EL (cell line): ENCODE measurements around the gene ZNF853.
A peak's percentile ranks its signal among the peaks of the same experiment; 100 is the strongest.

ENCODE experiments used
- DNase-seq: peaks from one replicate; pipeline ENCODE4 v3.0.0-alpha.2; 2016

ZNF853 gene

DNA sequence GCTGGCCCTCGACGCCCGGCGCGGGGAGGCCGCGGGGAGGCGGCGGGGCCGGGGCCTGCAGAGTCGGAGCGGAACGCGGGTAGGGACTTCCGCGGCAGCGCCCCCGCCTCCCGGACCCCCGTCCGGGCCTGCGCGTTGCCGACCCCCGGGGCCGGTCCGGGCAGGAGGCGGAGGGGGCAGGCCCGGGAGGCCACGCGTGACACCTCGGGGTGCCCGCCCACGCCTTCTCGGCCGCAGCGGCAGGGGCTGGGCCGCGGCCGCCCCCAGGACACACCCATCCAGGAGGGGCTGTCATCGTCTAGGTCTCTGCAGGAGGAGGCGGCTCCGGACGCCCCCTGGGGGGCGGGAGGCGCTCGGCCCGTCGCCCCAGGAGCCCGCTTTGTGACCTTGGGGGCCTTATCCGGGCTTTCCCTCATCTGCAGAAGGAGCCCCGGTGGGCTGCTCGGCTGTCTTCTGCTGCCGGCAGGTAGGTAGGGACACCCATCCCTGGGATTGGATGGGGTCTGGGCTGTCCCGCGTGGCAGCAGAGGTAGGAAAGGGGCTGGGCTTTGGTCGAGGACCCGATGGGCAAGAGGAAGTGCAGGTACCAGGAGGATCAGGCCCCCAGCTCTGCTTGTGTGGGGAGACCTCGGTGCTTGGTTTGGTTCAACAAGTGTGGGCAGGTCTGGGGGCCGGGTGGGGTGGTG, 22.3 kb downstream of the ZNF853 start:
- DNase-seq: peak; percentile 38

DNA sequence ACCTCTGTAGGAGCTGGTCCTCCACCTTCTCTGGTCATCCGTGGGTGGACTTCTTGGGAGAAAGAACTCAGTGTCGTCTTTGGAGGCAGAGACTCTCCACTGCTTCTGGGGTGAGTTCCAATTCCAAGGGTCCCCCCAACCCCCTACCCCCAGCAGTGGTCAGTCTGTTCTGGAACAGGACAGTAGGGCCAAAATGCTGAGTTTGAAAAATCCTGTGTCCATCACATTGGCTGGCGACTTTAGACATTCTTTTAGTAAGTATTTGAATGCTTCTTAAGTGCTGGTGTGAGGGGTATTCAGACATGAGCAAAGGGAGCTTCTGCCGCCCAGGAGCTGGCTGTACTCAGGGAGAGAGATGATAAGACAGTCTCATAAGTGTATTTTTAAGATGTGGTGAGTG, 23.6 kb downstream of the ZNF853 start:
- no peak for DNase-seq

DNA sequence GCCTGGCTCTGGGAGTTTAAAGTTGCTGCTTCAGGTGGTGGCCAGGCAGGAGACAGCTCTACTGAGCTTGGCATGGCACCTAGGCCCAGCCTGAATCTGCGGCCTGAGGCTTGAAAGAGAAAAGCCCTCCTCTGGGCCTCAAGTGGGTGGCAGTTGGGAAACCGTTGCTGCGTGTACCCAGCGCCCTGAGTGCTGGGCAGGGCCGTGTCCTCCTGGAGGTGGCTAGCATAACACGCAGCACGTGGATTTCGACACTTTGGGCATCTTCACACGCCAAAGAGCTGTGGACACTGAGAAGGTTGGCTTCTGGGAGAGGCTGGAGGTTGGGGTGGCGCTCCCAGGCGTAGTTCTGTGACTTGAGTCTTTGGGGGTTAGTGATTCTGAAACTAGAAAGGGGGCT, 24.2 kb downstream of the ZNF853 start:
- DNase-seq: no peak

DNA sequence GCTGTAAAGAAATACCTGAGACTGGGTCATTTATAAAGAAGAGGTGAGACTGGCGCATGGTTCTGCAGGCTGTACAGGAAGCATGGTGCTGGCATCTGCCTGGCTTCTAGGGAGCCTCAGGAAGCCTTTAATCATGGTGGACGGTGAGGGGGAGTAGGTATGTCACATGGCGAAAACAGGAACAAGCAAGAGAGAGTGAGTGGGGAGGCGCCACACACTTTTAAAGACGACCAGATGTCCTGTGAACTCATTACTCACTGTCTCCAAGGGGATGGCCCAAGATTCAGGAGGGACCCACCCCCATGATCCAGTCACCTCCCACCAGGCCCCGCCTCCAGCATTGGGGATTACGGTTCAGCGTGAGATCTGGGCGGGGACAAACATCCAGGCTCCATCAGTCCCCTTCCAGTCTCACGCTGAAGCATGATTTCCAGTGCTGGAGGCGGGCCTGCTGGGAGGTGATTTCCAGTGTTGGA, 24.9 kb downstream of the ZNF853 start:
- peak; percentile 36 for DNase-seq

DNA sequence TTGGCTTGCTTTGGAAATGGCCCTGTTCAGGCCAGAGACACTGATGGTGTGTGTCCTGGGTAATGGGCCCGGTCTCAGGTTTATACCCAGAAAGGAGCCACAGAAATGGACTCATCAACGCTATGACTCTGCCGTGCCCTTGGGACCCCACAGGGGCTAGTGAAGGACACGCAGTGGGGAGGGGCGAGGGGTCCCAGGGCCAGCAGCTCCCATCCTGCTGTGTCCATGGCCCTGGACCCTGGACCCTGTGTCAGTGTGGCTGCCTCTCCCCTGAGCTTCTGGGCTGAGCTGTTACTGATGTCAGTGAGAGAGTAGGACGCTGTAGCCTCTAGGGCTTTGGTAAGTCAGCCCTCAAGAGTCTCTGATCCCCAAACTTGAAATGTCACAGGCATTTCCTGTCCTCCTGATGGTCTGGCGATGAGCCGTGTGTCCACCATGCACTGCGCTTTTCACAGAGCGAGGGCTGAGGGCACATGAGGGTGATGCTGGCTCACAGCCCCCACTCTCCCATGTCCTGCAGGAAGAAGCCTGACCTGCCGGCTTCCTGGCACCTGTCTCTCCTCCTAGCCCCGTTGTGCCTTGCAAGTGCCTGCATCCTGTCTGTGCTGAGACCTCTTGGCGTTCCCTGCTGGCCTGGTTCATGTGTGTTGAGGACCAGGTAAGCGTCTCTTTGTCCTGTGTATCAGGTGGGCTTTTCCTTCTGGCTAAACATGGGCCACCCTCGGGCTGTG, 26.1 kb downstream of the ZNF853 start:
- DNase-seq: no peak

DNA sequence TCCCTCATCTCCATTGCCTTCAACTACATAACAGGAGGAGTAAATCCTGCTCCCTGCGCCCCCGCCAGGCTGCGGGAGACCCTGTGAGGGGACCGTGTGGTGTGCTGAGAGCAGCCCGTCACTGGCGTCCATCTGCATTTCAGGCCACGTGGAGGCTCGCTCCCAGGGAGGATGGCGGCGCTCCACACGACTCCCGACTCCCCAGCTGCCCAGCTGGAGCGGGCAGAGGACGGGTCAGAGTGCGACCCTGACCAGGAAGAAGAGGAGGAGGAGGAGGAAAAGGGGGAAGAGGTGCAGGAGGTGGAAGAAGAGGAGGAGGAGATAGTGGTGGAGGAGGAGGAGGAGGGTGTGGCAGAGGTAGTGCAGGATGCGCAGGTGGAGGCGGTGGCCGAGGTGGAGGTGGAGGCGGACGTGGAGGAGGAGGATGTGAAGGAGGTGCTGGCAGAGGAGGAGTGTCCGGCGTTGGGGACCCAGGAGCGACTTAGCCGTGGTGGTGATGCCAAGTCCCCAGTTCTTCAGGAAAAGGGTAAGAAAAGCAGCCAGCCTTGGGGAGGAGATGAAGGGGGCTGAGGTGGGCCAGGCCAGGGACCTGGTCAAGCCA, 26.9 kb downstream of the ZNF853 start:
- no peak for DNase-seq

DNA sequence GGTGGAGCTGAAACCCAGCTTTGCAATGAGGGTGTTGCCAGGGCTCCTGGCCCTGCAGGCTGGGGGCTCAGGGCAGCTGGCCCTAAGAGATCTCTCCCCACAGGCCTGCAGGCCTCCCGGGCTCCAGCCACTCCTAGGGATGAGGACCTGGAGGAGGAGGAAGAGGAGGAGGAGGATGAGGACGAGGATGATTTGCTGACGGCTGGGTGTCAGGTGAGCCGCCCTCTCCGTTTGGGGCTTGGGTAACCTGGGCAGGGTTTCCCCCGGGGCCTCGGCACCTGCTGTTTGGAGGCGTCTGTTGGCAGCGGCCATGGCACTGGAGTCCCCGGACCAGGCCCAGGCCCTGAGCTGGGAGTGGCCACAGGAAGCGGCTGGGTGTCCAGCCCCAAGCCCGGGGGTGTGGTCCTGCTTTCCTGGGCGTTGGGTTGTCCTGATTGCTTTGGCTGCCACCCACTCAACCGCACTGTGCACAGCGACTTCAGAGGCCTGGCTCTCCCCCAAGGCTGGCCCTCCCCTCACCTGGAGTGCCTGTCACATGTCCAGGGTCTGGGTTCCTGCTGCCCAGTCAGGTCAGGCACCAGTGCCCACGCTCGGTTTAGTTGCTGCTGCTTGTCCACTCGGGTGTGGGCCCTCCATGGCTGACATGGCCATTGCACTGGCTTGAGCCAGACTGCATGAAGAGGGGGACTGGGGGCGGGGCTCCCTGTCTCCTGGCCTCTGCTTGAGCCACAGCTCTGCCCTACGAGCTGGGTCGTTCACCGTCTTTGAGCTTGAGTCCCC, 27.6 kb downstream of the ZNF853 start:
- no peak for DNase-seq

DNA sequence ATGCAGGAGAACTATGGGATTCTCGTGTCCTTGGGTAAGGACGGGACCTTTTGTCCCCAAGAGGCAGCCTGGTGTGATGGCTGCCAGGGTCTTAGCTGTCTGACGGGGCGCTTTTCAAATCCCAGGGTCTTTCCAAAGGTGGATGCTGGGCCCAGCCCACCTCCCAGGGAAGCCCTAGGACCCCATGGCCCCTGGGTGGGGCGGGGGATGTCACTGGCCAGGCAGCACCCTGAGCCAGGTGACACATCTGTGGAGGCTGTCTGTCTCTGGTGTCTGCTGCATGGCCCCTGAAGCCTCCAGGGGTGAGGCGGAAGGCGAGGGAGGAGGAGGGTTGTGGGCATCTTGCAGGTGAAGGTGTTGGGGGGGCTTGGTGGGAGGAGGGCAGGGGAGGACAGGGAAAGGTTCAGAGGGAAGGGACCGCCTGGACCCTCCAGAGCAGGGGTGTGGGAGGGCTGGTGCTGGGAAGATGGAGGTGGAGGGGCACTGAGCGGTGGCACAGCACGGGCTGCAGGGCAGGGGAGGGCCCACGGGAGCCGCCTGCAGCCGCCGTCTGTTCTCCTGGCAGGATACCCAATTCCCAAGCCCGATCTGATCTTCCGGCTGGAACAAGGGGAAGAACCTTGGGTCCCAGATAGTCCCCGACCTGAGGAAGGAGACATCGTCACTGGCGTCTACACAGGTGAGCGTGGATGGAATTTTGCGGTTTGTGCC, 28.7 kb downstream of the ZNF853 start:
- no peak for DNase-seq

DNA sequence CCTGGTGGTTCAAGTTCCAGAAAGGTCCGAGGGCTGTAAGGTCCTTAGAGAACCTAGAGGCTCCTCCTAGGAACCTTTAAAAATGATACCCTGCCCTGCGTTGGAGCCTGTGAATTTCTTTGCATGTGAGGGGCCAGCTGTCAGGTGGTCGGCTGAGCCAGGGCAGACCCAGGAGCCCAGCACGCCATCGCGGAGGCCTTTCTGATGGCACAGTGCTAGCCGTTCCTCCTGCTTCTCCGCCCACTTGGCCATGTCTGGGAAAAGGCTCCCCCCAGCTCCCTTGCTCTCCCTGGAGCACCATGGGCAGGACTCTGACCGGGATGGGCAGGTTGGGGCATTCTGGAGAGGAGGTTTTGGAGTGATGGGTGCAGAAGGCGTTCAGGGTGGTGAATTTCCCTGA, 29.3 kb downstream of the ZNF853 start:
- DNase-seq: no peak

DNA sequence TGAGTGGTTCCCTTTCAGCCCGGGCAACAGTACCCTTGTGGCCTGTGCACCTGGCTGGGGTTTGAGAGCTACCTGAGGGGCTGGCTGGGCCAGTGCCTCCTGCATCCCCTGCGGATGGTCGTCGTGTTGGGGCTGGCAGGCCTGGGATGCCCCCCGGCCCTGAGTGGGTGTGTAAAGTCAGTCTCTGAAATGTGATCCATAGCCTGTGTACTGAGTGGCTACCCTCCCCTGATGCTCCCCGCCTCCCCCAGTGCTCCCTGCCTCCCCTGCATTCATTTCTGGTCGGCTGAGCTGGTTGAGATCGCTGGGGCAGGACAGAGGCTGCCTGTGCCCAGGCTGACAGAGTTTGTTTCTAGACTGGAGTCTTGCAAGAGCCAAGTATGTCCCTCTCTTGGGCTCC, 31.1 kb downstream of the ZNF853 start:
- no peak for DNase-seq

DNA sequence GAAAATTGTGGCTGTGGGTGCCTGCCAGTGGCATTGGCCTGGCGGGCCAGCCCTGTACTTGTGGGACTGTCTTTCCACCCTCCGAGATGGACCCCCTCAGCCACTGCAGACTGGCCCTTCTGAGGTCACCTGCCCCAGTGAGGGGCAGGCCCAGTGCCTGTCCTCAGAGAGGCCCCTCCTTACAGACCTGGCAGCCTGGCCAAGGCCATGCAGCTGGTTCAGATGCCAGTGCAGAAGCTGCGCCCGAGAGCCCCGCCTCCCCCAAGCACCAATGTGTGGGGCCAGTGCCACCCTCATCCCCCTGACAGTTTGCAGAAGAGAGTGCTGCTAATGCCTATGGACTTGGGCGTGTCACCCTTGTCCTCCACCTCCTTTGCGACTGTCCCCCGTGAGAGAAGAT, 31.7 kb downstream of the ZNF853 start:
- no peak for DNase-seq

DNA sequence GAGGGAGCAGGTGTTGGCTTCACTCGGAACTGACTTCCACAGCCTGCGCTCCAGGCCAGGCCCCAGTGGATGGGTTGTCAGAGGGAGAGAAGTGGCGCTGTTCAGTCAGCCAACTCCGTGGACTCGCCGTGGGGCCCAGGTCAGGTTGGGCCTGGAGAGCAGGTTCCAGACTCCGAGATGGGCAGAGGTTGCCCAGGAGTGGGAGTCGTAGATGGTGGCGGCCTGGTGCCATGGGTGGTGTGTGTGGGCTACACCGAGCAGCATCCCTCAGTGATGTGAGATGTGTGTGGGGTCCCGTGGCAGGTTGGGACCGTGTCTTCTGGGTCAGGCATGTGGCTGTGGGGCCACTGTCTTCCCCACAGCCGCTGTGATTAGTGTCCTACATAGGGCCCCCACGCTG, 32.1 kb downstream of the ZNF853 start:
- DNase-seq: no peak

DNA sequence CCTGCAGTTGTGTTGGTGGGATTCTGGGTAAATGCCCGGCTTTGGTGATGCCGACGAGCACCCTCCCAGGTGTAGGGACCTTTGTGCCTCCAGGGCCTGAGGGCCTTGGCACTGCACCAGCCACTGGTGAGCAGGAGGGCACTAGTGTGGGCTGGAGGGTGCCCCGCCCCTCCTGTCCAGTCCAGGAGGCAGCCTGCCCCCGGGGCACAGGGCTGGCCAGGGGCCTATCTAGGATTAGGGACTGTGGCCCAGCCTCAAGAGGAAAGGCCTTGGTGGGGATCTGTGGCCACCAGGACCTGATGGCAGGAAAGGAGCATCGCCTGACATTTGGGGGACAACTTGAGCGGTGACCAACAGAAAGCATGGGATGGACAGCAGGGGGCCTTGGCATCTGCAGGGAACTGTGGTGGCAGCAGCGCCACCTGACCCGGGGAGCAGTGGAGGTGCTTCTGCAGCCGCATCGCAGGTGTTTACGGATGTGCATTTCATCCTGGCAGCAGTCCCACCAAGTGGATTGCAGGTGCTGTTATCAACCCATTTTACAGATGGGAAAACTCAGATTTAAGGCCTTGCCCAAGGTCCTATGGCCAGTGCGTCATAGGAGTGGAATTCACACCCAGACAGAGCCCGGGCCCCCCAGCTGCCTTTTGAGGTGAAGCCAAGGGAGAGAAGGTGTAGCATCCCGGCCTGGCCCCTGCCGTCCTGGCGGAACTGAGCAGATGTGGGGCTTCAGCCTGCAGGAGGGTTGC, 32.8 kb downstream of the ZNF853 start:
- no peak for DNase-seq

DNA sequence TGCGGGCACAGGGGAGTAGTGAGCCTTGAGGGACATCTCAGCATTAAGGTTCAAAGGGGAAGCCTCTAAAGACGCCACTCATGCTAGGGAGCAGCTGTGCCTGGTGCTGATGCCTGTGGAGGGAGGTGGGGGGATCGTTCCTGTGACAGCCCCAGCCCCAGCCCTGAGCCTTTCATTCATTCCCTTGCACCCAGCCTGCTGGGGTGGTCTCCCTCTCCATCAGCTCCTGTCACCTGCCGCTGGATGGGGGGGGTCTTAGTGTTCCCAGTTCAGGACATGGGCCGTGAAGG, 33.4 kb downstream of the ZNF853 start:
- DNase-seq: no peak

DNA sequence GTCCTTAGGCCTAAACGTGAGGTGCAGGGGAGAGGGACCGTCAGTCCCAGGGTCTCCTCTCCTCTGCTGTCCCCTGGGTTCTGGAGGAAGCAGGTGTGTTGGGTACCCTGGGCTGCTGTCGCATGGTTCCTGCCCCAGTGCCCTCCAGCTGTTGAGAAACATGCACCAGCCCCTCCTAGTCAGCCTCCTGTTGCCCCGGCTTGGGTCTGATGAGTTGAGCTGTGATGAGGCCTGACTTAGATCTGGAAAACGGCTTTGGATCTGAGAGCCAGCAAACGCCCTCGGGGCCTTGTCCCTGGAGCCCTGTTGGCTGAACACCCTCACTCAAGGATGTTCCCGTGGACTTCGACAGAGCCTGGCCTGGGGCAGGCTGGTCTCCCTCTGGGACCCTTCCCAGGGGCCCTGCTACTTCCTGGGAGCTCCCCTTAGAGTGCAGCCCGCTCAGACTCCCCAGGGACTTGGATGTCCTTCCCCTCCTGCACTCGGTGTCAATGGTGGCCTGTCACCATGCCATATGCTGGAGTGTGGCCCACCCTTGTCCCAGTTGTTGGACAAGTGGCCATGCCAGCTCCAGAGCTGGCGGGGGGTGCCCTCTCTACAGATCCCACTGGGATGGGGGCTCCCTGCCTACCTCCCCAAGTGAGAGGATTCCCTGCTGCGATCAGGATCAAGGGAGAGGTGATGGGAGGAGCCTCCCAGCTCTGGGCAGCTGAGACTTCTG, 34.0 kb downstream of the ZNF853 start:
- DNase-seq: no peak

DNA sequence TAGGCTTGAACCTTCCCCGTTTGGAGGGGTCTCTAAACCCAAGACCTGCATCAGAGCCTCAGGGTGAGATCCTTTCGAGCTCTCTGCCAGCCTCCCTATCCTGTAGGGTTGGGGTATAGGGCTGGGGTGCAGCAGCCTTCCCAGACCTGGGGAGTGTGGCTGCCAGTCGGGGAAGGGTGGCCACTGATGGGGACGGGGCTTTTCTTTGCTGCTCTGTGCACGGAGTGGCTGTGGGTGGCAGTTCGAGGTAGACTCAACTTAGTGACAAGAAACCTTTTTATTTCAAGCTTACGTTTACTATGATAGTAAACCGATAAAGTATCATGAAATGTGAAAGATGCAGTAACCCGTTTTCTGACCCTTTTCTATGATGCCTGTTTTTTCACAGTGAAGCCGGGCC, 34.7 kb downstream of the ZNF853 start:
- DNase-seq: no peak

DNA sequence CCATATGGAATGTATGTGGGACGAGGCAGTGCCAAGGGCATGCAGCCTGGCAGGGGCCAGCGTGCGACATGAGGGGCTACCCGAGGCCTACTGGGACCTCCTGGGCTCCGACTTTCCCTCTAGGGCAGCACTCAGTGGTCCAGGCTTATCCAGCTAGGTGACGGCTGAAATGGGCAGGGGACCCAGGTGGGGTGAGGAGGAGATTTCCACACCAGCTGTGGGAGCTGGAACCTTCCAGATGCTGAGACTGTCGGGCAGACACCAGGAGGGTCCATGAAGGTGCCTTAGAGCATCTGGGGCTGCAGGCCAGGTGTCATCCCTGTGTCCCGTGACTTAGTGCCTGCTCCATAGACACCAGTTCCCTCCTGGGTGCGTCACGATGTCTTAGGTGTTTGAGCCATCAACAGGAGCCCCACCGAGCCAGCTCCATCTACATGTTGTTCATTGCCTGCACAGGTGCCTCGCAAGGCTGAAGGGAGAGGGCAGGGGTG, 35.2 kb downstream of the ZNF853 start:
- no peak for DNase-seq

DNA sequence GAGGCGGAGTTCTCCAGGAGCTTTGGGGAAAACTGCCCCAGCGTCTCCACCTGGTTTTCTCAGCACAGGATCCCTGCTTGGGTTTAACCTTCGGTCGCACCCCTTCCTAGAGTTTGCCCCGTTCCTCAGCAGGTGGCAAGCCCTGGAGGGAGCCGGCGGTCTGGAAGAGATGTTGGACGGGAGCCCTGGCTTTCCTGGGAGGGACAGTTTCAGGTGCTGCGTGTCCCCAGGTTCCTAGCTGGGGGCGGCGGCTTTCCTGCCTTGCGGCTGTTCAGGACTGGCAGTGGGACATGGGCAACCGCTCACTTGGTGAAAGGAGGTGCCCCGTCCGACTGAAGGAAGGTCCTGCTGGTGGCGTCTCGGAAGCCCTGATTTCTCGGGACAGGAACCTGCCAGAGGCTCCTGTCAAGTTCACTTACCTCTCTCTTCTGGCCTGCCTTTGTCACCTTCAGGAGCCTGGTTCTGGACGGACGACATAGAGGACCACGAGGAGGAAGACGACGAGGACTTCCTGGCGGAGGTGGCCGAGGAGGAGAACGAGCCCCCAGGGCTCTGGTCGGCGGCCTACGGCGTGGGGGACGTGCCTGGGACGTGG, 36.5 kb downstream of the ZNF853 start:
- DNase-seq: no peak

DNA sequence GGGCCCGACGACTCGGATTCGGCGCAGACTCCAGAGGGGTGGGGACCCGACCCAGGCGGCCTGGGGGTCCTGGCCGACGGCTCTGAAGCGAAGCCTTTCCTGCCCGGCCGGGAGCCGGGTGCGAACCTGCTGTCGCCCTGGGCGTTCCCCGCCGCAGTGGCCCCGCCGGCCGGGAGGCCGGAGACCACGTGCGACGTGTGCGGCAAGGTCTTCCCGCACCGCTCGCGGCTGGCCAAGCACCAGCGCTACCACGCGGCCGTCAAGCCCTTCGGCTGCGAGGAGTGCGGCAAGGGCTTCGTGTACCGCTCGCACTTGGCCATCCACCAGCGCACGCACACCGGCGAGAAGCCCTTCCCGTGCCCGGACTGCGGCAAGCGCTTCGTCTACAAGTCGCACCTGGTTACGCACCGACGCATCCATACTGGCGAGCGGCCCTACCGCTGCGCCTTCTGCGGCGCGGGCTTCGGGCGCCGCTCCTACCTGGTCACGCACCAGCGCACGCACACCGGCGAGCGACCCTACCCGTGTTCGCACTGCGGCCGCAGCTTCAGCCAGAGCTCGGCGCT, 37.1 kb downstream of the ZNF853 start:
- no peak for DNase-seq
